Endothelial cell of umbilical vein (primary cell): Measurements from ENCODE around the gene CSRP1. TPM values are rescaled to one million over a fixed set of nuclear protein-coding genes. Genes with fewer than 3 reads are reported as not detected.

Experiments
- BruUV-seq: library from RNA; stranded (reverse); fragments of 400-500 nt; replicated peaks from 2 replicates; lab custom pipeline; 2021; lab: Mats Ljungman, UMichigan
- CTCF ChIA-PET: fragments of 300-600, 350-600 bp; sonication (Branson Sonifier 250); formaldehyde crosslinking; loops from one replicate; lab custom pipeline; 2021; ENCODE audit warnings: antibody characterized with exemption, inconsistent platforms; lab: Charles Lee
- POLR2A ChIA-PET: fragments of 300-600, 350-600 bp; sonication (Branson Sonifier 250); formaldehyde crosslinking; loops from one replicate; lab custom pipeline; 2021; ENCODE audit warnings: antibody characterized with exemption, inconsistent platforms; lab: Charles Lee
- DNase-seq: peaks from one replicate; pipeline ENCODE4 v3.0.0-alpha.2; 2011; ENCODE audit warnings: low read depth, low spot score
- FAIRE-seq: peaks from 2 replicates; lab custom pipeline; 2011; peaks lifted over from hg19 to GRCh38; lab: Jason Lieb, UNC
- H2AFZ ChIP-seq: 2 replicates; pipeline ENCODE4 v1.6.0; 2012; ENCODE audit warnings: low read depth, low read length, control low read depth, inconsistent platforms
- H3K27ac ChIP-seq: 2 replicates; pipeline ENCODE4 v1.5.1; 2011; ENCODE audit warnings: low read depth, mild to moderate bottlenecking, control low read depth, low read length, moderate library complexity; ENCODE audit not compliant: insufficient read depth
- H3K27me3 ChIP-seq, 2 experiments: 2 replicates each; pipeline versions ENCODE4 v1.6.0 to v1.6.1; 2011; ENCODE audit warnings: low read length in 2 of 2, mixed read lengths in 1 of 2; ENCODE audit not compliant: control insufficient read depth in 2 of 2, insufficient read depth in 2 of 2
- H3K36me3 ChIP-seq, 2 experiments: 2 replicates in 1 of 2; 3 replicates in 1 of 2; pipeline ENCODE4 v1.5.1; 2011; ENCODE audit warnings: low read length in 2 of 2, mild to moderate bottlenecking in 1 of 2, moderate library complexity in 1 of 2; ENCODE audit not compliant: control insufficient read depth in 2 of 2, insufficient read depth in 2 of 2; ENCODE audit errors: extremely low read depth in 1 of 2
- H3K4me1 ChIP-seq: 3 replicates; pipeline ENCODE4 v1.5.1; 2011; ENCODE audit warnings: mild to moderate bottlenecking, low read length; ENCODE audit not compliant: control insufficient read depth, insufficient read depth; ENCODE audit errors: extremely low read depth
- H3K4me2 ChIP-seq: 2 replicates; pipeline ENCODE4 v1.6.1; 2011; ENCODE audit warnings: low read length, control low read depth, mixed read lengths; ENCODE audit not compliant: insufficient read depth
- H3K4me3 ChIP-seq, 3 experiments: fragments of 200-600 bp in 1 of 3; sonication (generic), shearing (Covaris generic) in 1 of 3; replicated peaks in 1 of 3; 2 replicates each; pipeline ENCODE4 v1.5.1; 2011 to 2016; ENCODE audit warnings: control low read depth in 3 of 3, low read length in 3 of 3, mild to moderate bottlenecking in 2 of 3, inconsistent platforms in 1 of 3, low read depth in 1 of 3, moderate library complexity in 1 of 3; ENCODE audit not compliant: insufficient read depth in 1 of 3
- H3K79me2 ChIP-seq: 2 replicates; pipeline ENCODE4 v1.6.0; 2012; ENCODE audit warnings: low read length, inconsistent platforms; ENCODE audit not compliant: control insufficient read depth, insufficient read depth
- H3K9ac ChIP-seq: replicated peaks from 2 replicates; pipeline ENCODE3; 2011; ENCODE audit warnings: low read length, control low read depth; ENCODE audit not compliant: insufficient read depth; ENCODE audit errors: extremely low read depth
- H3K9me1 ChIP-seq: replicated peaks from 3 replicates; pipeline ENCODE4 v1.6.0; 2011; ENCODE audit warnings: mild to moderate bottlenecking, low read length; ENCODE audit not compliant: control insufficient read depth, insufficient read depth; ENCODE audit errors: extremely low read depth
- H3K9me3 ChIP-seq: replicated peaks from 2 replicates; pipeline ENCODE4 v1.5.1; 2012; ENCODE audit warnings: low read length, inconsistent platforms; ENCODE audit not compliant: control insufficient read depth, insufficient read depth
- H4K20me1 ChIP-seq: replicated peaks from 2 replicates; pipeline ENCODE3; 2011; ENCODE audit warnings: mild to moderate bottlenecking, low read length; ENCODE audit not compliant: control insufficient read depth, insufficient read depth; ENCODE audit errors: extremely low read depth
- JUN ChIP-seq: IDR thresholded peaks from 2 replicates; pipeline ENCODE4 v1.6.1; 2011; ENCODE audit warnings: borderline replicate concordance, low read depth; ENCODE audit not compliant: insufficient read length, insufficient read depth
- MYC ChIP-seq: IDR thresholded peaks from one replicate; pipeline ENCODE4 v1.6.1; 2011; ENCODE audit warnings: mild to moderate bottlenecking, low read depth, low read length
- POLR2AphosphoS5 ChIP-seq: IDR thresholded peaks from 2 replicates; pipeline ENCODE4 v1.6.1; 2012; ENCODE audit warnings: low read depth, mild to moderate bottlenecking, control low read depth, low read length, moderate library complexity; ENCODE audit not compliant: insufficient read depth
- dilution Hi-C: fragments of 300-500 bp; cut with MboI; formaldehyde crosslinking; loops from one replicate; pipeline ENCODE4 v1.15.0; 2019; ENCODE audit warnings: low sequenced_read_pairs; ENCODE audit not compliant: extremely low pct_ligation_motif_present
- intact Hi-C: fragments of 100-400 bp; cut with micrococcal nuclease; formaldehyde crosslinking; loops from one replicate; pipeline ENCODE4 v1.10.0; 2022
- polyA plus RNA-seq, 4 experiments: library from polyadenylated mRNA; depleted of rRNA in 3 of 4; stranded (reverse) in 3 of 4; unstranded in 1 of 4; fragments of >200 nt; gene quantifications; 2 replicates each; pipeline versions ENCODE4 v1.2.1 to v1.2.3, GENCODE V29; 2011 to 2012; ENCODE audit warnings: missing spikeins in 1 of 4
- total RNA-seq: library from RNA; stranded (reverse); gene quantifications from 2 replicates; pipeline ENCODE4 v1.2.3, GENCODE V29; 2021

CSRP1 gene
- total and polyA plus RNA-seq, 2 donors (not counting 3 experiments of a cell fraction or from before 2014, with no cell fraction given): 393 to 510 TPM

GRCh38 chr1:201496296-201496690 lies 10.6 kb downstream of the CSRP1 start:
- no peak overlapping the region for H3K4me2 ChIP-seq
- FAIRE-seq: peak; percentile 24
- intact Hi-C loops: no loop called here
- peak overlapping the region; percentile 26 for H3K27ac ChIP-seq
- H3K9me1 ChIP-seq: no peaks in the 10 kb centered on the region
- H3K9me3 ChIP-seq: no peaks in the 10 kb centered on the region
- peaks cover 5 to 11% of the 10 kb centered on the region in 2 experiments for H3K36me3 ChIP-seq
- dilution Hi-C loops: no loop called here
- no peak overlapping the region for H3K9ac ChIP-seq
- CTCF ChIA-PET: interaction anchor here (0.9 to 28.3 kb wide), 3 partner anchors 5 to 27 kb away, joined by 3 to 1317 read pairs (median 1317); partner anchors contain the start of genes CSRP1 and PHLDA3
- H3K79me2 ChIP-seq: peaks cover 80% of the 10 kb centered on the region
- no peaks in the 10 kb centered on the region for H3K27me3 ChIP-seq
- TF ChIP-seq POLR2AphosphoS5: no peak
- TF ChIP-seq JUN: no peak
- TF ChIP-seq MYC: no peak
- H3K4me3 ChIP-seq: no peak overlapping the region
- POLR2A ChIA-PET: interaction anchor here (2.1 to 2.5 kb wide), 2 partner anchors 10 kb away, joined by 9 read pairs; no protein-coding TSS in a partner anchor
- peaks cover 65% of the 10 kb centered on the region for H3K4me1 ChIP-seq
- DNase-seq: no peak
- BruUV-seq: no TSS peak
- no peak overlapping the region for H2AFZ ChIP-seq
- H4K20me1 ChIP-seq: no peaks in the 10 kb centered on the region

- POLR2A ChIA-PET: interaction anchor here (1.2 to 2.5 kb wide), 4 partner anchors 7 to 17 kb away, joined by 4 to 12 read pairs (median 9); no protein-coding TSS in a partner anchor
- peak; percentile 83 for FAIRE-seq
These were observed 11.2 kb downstream of the CSRP1 start for GRCh38 chr1:201495551-201496295.

More at GRCh38 chr1:201495551-201496295, 11.2 kb downstream of the CSRP1 start:
- Histone ChIP-seq H3K9ac (no peak overlapping the region), H3K27ac (peak overlapping the region; percentile 26), H3K79me2 (peaks cover 75% of the 10 kb centered on the region), H3K4me3 (no peak overlapping the region), H3K27me3 (no peaks in the 10 kb centered on the region), H3K9me1 (no peaks in the 10 kb centered on the region), H3K4me2 (no peak overlapping the region), H3K4me1 (peaks cover 65% of the 10 kb centered on the region), H3K36me3 (peaks cover 5 to 11% of the 10 kb centered on the region in 2 experiments), H4K20me1 (no peaks in the 10 kb centered on the region), H3K9me3 (no peaks in the 10 kb centered on the region), H2AFZ (no peak overlapping the region)
- peak; percentile 86 for DNase-seq
- intact Hi-C loops: no loop called here
- BruUV-seq: no TSS peak
- CTCF ChIA-PET: interaction anchor here (0.9 to 28.3 kb wide), 3 partner anchors 5 to 27 kb away, joined by 3 to 1317 read pairs (median 1317); partner anchors contain the start of genes CSRP1 and PHLDA3
- TF ChIP-seq JUN: no peak
- peak; percentile 24 for TF ChIP-seq POLR2AphosphoS5
- dilution Hi-C loops: no loop called here
